Measurements from ENCODE around the gene ENOX1.
A peak's percentile ranks its signal among the peaks of the same experiment; 100 is the strongest.

ENOX1 gene

DNA sequence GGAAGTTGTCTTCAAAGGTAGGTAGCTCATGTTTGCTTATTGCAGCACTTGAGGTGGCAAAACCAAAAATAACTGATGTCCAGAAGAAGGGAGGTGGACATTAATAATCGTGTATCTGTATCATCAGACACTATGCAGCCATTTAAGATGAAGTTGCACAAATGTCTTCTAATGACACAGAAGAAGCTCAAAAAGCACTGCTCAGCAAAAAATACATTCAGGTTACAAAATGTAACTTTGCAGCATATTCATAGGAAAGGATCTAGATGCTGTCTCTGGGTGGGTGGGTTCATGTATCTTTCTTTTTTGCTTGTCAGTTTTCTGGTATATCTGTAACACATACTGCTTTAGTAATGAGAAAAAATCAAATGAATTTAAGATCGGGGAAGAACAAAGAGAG, 515.6 kb downstream of the ENOX1 start:
- DNase-seq = no peak

DNA sequence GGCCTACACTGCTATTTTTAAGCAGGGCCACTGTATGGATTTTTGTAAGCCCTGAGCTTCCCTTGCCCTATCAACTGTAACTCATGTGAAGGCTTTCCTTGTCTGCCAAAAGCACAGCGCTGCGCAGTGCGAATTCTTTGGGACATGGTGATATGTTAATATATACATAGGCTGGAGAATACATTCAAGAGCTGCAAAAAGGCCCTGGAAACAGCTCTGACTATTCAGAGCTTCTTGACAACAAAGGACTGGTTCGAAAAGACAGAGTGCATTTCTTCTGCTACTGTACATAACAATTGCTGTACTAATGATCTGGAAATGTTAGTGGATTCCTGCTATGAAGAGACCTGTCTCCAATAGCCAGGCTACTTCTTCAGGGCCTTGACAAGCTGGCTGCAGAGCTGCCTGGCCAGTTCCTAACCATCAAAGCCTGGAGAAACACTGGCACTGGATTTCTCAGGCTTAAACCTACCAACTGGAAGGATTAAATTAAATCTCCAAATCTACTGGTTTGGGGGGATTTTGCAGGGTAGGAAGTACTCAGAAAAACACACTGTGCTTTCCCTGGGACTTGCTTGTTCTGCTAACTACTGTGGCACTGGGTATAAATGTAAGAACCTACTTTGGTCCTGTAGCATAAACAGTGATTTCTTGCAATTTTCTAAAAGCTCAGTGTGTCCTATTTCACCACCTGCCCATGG, 516.5 kb downstream of the ENOX1 start:
- peak; percentile 20 for DNase-seq

DNA sequence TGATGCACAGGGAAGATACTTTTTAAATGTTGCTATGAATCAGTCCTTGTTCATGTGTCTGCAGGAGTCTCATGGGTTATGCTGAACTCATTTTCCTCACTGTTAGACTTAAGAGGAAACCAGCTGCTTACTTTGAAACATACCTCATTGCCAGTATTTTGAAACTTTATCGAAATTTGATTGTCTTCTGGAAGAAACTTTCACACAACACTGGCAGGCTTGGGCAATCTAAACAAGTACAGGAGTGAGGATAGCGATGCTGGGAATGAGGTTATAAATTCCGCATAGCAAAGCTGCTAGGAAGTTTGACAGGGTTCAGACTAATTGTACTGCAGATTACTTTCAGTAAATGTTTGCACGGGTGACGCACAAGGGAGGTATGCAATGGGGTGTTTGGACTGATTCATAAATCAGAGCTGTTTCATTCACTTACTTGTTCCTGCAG, 517.7 kb downstream of the ENOX1 start:
- DNase-seq = no peak

DNA sequence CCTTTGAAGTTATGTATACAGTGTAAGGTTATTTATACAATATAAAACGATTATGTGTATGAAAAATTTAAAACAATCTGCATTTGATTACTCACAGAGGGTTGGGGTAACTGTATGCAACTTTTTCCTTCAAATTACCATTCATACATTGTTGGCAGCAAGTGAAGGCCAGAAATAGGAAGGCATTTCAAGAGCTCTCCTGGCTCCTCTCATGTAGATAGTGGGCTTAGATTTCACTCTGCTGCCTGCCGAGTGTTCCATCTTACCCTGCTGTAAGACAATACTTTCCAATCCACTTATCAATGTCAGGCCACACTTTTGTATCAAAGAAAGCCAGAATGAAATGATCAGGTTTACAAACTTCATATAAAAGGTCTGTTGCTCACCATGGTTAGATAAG, 518.1 kb downstream of the ENOX1 start:
- DNase-seq = no peak

DNA sequence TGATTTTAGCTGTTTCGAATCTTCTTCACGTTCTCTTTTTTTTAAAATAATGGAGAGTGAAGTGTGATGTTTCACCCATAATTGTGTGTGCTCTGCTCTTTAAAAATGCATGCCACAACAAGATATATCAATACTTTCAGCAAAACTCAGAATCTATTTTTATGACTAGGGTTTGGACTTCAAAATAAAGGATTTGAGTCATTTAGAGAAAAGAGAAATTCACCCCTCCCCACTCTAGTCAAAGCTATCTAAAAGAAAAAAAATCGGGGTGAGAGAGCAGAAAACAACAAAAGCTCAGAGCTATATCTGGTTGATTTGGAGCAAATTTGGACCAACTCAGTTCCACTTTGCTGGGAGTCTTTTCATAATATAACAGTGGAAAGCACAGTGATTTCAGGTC, 518.9 kb downstream of the ENOX1 start:
- no peak for DNase-seq

DNA sequence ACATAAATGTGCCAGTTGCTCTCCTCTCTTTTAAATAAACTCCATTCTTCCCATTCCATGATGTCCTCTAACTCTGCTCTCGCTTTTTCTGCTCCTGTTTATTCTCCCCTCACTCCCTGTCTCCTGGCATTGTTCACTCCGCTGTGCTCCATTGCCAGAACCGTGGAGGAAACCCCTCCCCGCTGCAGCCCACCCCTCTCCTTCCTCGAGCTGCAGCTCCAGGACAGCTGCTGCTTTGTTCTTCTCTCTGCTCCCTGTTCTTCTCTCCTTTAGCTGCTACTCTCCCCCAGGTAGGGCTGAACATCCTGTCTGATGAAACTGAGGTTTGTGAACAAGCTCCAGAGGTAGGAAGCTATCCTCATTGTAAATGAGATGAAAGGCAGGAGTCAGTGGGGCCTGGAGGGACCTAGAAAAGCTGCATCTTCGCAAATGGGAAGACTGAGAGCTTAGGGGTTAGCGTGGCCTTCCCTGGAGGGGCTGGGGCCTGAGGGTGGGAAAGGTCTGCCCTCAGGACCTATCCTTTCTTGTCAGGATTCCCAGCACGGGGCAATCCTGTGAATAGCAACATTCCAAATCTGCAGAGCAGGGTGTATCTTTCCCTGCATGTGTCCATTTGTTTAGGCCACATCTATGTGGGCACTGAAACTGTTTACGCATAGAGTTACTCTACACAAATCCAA, 519.7 kb downstream of the ENOX1 start:
- peak; percentile 48 for DNase-seq

DNA sequence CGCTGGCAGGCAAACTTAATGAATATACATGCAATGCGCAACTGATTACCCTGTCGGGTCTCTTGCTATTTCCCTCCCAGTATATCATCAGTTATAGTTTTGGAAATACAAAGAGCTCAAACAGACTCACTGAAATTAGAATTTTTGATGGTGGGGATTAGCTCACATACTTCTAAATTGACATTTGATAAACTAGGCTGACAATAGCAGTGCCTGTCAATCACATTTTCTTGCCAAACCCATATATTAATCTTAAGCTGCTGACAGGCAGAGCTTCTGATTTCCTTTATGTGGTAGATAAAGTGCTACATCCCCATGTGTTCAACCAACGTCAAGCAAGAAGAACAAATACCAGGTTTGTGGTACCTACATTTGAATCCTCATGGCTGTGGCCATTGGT, 521.7 kb downstream of the ENOX1 start:
- DNase-seq = no peak

DNA sequence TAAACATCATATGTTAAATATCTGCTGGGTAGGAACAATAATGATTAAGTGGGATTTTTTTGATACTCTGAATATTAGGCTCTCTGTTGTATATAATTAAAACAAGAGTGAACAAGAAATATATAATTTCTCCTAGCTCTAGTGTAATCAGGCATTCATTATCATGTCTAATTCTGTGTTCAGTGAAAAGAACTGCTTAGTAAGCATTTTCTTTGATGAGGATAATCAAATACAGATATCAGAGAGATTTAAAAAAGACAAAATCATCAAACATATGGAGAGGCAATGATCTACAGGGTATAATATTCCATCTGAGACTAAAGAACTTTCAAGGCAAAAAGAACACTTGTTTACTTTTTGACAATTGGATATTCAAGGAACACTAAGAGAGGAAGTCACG, 522.3 kb downstream of the ENOX1 start:
- DNase-seq = no peak

DNA sequence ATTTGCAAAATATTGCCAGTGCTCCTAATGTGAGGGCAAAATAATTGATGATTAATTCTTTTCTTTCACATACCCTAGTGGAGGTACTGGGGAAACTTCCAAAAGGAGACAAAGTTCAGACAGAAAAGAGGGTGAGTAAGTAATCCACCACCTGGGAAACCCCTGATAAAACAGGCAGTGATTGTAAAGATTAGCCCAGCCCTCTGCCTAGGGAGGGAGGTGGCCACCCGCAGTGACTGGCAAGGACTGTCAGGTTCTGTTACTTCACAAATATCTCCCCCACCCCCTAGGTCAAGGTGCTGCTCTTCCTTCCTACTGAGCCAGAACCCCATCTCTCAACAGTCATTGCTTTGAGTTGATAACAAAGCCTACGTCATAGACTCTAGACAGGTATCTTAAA, 523.7 kb downstream of the ENOX1 start:
- DNase-seq = no peak

DNA sequence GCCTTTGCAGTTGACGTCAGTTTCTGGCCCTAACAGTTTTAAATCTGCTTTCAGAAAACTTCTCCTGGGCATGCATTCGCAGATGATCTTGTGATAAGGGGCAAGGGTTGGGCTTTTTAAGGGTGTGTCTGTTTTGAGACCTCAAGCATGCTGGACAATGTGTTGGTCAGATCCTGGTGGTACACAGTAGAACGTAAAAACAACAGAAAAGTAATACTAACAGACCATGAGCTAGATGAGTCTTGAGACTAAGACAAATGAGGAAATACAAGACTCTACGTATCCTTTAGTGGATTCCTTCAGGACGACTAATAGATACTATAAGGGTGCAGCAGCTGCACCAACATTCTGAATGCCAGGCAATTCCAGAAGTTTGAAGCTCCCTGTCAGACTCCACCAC, 525.8 kb downstream of the ENOX1 start:
- DNase-seq = no peak

DNA sequence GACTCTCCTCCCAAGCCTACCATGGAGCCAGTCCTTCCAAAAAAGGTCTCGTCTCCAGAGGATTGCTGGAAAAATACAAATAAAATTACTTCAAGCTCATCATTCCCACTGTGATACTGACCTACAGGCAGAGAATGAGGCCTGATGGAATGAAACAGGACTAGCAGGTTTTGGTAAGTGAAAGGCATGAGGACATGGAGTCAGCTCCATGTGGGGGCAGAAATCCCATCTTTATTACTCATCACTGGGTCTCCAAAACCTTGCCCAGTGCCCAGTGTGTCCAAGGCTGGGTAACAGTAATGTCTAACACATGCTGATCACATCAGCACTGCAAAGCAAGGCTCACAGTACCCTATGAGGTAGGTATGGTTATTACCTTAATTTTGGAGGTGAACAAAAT, 528.0 kb downstream of the ENOX1 start:
- DNase-seq = no peak

DNA sequence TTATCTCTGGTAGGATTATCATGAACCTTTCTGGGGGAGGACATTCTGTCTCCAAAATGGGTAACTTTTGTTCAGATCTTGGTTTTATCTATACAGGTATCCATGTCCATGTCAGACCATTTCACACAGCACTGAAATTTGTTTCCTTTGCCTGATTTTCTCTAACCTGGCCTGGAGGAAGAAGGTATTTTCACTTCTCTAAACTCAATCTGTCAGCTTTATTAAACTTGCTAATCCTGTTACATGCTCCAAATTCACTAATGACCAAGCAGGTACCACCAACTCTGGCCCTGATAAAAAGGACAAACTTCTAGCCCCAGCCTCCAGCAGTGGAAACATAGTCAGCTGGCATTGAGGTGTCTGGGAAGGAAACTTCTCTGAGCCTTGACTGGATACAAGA, 529.0 kb downstream of the ENOX1 start:
- no peak for DNase-seq

DNA sequence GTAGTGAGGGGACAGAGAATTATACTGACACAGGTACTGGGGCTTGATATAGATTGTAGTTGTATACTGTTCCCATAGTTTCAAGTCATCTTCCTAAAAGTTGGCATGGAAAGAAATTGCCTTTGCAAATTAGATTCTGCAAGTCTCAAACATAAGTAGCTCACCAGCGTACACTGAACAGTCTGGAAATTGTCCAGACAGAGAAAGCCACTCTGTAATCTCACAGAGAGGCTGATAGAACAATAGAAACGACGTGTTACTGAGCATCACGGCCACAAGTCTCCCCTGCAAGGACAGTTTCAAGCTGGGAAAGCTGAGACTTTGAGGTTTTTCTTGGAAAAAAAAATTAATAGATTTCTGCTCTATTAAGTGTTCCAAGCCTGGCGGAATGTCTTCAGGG, 534.8 kb downstream of the ENOX1 start:
- DNase-seq = no peak

DNA sequence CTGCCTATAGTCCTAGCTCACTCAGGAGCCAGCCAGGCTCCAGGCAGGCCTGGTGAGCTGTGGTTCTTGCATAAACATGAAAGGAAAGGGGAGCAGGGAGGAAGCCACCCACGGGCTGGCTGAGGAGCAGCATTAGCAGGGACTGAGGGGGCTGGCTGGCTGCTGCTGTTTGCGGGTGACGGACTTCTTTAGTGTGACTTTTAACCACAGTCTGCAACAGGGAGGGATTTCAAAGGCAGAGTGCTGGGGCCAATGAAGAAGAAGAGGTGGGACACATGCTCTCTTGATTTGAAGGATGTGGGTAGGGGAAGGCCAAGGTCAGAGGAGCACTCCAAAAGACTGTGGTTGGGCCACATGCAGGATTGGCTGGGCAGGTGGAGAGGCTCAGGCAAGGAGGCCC, 540.4 kb downstream of the ENOX1 start:
- no peak for DNase-seq

DNA sequence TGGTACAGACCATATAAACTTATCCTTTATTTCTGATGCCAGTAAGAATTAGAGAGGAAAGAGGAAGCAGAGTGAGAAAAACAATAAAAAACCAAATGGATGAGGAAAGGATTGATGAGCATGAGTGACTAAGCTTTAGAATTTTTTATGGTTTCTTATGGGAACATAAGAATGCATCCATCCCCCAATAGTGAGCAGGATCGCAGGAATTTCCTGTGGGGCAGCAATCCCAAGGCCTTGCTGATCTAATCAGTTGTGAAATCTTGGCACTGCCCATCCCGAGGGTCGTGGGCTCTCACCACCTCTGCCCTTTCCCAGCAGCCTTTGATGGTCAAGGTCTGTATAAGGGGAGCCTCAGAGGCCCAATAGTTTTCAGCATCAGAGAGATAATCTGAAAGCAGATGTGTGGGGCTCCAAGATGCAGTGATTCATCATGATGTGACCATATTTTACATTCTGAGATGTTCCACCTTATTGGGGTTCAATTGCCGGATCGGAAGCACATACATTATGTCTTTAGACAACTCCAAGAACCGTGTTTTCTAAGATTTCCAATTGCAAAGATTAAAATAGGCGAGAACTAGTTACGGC, 541.3 kb downstream of the ENOX1 start:
- no peak for DNase-seq

DNA sequence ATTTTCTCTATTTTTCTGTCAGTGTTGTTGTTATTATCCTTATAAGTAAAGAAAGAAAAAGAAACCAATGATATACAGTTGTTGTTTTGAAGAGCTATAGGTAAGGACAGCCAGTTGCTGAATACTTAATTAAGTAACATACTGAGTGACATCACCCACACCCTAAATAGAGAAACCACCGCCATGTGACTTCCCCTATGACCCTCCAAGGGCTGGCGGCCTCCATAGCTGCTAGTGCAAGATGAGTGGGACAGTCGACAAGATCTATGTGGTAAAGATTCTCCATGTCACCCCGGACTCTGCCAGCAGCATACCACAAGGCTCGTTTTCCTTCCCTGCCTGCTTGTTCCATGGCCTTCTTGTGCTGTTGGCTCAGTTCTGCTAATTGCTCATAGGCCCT, 542.3 kb downstream of the ENOX1 start:
- DNase-seq = no peak

DNA sequence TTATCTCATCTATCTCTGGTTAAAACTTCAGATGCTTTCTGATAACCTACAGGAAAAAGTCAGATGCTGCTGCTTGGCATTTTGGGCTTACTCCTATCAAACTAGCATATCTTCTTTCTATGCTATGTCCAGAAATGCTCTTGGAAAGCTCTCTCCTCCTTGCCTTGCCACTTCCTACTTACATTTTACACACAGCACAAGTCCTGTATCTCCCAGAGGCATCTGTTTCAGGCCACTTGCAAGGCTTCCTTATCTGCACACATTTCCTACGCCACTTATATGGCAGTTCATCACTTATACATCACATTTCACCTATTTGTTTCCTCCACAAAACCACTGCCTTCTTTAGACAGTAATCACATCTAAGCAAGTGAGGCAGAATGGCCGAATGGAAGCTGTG, 543.1 kb downstream of the ENOX1 start:
- DNase-seq = no peak

DNA sequence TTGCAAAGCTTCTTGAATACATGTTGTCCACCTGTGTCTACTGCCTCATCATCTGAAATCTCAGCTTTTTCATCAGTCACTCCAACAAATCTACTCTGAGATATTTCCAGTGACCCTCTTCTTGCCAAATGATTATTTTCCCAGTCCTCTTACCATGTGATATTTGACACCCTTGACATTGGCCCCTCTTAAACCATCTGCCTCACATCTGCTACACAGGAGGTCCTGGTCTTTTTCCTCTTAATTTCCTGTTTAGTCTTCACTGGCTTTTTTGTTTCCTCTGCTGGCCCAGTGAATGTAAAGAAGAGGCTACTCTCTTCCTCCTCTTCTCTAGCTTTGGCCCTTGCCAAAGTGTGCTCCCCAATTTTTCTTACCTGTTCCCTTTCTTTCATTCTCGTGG, 544.7 kb downstream of the ENOX1 start:
- DNase-seq = no peak

DNA sequence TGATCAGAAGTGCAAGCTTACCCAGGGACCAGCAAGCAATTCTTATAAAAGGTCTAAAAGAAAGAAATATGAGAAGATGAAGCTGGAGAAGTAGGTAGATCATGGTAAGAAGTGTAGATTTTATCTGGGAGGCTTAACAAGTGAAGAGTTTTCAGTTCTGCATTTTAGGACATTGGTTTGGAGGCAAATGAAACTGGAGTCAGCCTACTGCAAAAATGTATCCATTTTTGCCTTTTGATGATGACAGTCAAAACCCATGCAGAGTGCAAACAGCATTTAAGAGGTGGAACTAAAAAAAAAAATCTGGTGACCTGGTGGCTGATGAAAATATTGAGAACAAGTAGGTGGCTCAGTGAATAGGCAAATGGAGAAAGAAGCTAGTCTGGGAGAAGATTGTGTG, 546.5 kb downstream of the ENOX1 start:
- DNase-seq = no peak

DNA sequence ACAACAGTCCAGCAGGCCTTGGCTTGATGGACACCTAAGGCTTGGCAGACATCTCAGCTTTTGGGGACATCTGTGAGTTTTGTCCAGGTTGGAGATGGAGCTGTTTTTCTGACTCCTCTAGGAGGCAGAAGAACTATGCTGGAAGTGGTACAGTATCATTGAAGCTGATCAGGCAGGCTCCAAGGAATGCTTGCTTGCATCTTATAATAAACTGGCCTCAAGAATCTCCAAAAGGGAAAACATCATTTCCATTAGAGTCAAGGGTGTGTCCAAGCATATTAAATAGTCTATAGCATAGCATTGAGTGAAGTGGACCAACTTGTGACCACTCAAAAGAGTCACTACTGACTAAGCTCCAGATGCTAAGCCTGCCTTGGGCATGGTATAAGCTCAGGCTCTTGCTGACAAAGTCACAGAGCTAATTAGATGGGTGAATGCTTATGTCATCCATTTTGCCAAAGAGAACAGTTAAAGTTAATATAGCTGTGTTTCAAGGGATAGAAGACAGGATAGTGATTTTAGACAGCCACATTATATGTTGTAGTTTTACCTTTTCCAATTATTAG, 547.4 kb downstream of the ENOX1 start:
- no peak for DNase-seq

DNA sequence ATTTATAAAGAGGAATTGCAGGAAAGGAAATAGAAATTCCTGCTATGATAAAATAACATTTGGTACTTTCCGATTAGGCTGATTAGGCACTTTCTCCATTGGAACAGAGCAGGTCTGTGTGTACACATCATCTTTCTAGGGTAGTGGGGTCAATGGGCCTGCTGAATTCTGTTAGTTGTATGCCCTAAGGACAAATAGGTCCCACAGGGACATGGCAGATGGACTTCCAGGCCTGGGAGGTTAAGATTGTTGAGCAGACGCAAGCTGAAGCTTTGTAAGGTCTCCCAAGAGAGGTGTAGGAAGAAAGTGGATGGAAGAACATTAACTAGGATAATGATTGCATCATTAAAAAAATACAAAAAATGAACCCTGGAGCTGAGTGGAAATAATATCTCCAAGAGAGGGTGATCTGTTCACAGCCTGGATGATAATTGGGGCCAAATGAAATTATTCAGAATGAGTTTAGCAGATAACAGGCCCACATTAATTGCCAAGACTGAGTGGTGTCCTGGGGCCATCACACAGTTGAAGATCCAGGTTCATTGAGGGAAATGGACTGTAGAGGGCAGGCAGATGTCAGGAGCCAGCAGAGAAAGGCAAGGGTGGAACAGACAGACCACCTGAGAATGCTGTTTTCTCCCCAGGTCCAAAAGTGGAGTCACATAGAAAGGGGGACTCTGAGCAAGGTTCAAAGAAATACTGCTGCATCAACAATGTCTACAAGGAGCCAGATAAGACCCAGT, 548.3 kb downstream of the ENOX1 start:
- DNase-seq = no peak

DNA sequence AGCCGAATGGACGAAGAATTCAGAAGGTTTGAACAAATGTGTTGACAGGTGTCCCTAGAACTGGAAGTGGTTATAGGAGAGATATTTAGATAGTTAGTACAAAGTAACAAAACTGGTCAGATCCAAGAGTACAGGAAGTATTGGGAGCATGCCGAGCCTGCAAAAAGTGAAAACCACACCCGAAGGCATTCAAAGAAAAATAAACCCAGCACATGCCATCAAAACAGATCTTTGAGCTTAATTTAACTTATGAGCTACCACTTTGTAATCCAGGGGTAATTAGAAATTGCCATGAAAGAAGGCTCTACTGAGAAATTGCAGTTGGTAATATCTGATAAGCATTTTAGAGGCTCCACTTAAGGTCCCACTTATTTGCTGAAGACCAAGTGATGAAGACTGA, 549.2 kb downstream of the ENOX1 start:
- DNase-seq = no peak

DNA sequence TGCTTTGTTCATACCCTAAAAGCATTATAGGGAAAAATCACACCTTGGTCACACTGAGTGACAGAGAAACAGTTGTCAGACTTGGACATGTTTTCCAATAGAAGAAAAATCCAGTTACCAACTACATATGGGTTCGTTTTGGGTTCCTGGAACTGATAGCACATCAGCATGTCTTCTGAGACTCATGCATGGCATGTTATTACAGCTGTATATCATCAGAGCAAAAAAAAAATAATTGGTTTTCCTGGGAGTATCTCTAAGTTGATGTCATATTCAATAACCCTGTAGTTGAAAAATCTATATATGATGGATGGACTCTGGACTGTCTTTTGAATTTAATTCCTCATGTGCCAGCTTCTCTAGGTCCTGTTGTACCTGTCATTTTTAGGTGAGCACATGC, 551.7 kb downstream of the ENOX1 start:
- DNase-seq = no peak

DNA sequence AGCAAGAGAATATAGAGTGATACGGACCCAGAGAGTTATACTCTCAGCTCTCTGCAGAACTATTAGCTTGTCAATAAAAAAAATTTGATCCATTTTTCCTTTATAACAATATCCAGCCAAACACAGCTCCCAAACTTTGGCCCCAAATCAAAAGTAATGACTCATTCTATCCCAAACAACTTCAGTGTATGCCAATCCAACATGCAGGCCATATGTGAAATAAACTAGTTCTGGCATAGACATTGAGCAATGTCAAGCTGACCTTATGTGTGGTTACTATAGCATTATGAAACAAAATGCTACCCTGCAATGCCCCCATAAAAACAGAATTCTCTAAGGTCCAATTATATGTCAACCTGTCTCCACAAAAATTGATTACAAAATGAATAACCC, 553.9 kb downstream of the ENOX1 start:
- no peak for DNase-seq

All from retina (tissue), 1 donor.